HepG2 (cell line): Measurements from ENCODE around the gene GALR3. TPM values are rescaled to one million over a fixed set of nuclear protein-coding genes. Genes with fewer than 3 reads are reported as not detected.
A peak's percentile ranks its signal among the peaks of the same experiment; 100 is the strongest.

Source experiments
- GABPB1 ChIP-seq: IDR thresholded peaks from 2 replicates; pipeline ENCODE4 v1.6.1; 2016; ENCODE audit warnings: mild to moderate bottlenecking, missing genetic modification reagents, moderate library complexity, missing compliant biosample characterization
- GLI4 ChIP-seq: sonication (generic); formaldehyde crosslinking; IDR thresholded peaks from 2 replicates; pipeline ENCODE4 v1.5.1; 2020; ENCODE audit warnings: missing genetic modification reagents, mild to moderate bottlenecking, moderate library complexity, borderline replicate concordance
- HES4 ChIP-seq: sonication (generic); formaldehyde crosslinking; IDR thresholded peaks from 2 replicates; pipeline ENCODE4 v1.9.0; 2021; ENCODE audit warnings: mild to moderate bottlenecking, missing genetic modification reagents, borderline replicate concordance
- HOXA3 ChIP-seq: sonication (generic); formaldehyde crosslinking; IDR thresholded peaks from 2 replicates; pipeline ENCODE4 v1.5.0; 2020; ENCODE audit warnings: missing genetic modification reagents
- MEIS2 ChIP-seq: sonication (generic); formaldehyde crosslinking; IDR thresholded peaks from 2 replicates; pipeline ENCODE4 v1.9.0; 2021; ENCODE audit warnings: mild to moderate bottlenecking, missing genetic modification reagents
- NCOA5 ChIP-seq: sonication (generic); formaldehyde crosslinking; IDR thresholded peaks from 2 replicates; pipeline ENCODE4 v1.4.0; 2020; ENCODE audit warnings: missing genetic modification reagents
- NONO ChIP-seq, 2 experiments: fragments of 450-650 bp in 1 of 2; sonication (generic) in 1 of 2; formaldehyde crosslinking in 1 of 2; IDR thresholded peaks in 1 of 2; conservative IDR thresholded peaks in 1 of 2; 2 replicates each; pipeline versions ENCODE4 v1.6.1 to v1.8.0; 2017 to 2022; ENCODE audit warnings: mild to moderate bottlenecking in 1 of 2, missing genetic modification reagents in 1 of 2, moderate library complexity in 1 of 2
- ONECUT2 ChIP-seq: sonication (generic); formaldehyde crosslinking; IDR thresholded peaks from 2 replicates; pipeline ENCODE4 v1.4.0; 2020; ENCODE audit warnings: missing genetic modification reagents
- PTBP1 ChIP-seq: fragments of 200-400 bp; formaldehyde crosslinking; IDR thresholded peaks from 2 replicates; pipeline ENCODE4 v1.6.1; 2018; ENCODE audit warnings: low read length, low read depth; ENCODE audit not compliant: poor library complexity, severe bottlenecking
- SAP130 ChIP-seq: IDR thresholded peaks from 2 replicates; pipeline ENCODE4 v1.6.1; 2016; ENCODE audit warnings: low read depth
- SKI ChIP-seq: fragments of 450-650 bp; IDR thresholded peaks from one replicate; pipeline ENCODE4 v1.6.1; 2018; ENCODE audit warnings: mild to moderate bottlenecking; ENCODE audit not compliant: partially characterized antibody
- ZBTB7A ChIP-seq: sonication (generic); formaldehyde crosslinking; IDR thresholded peaks from 2 replicates; pipeline ENCODE4 v1.8.0; 2022; ENCODE audit warnings: mild to moderate bottlenecking, missing genetic modification reagents
- ZBTB7B ChIP-seq: sonication (generic); formaldehyde crosslinking; IDR thresholded peaks from 2 replicates; pipeline ENCODE4 v1.4.0; 2020; ENCODE audit warnings: missing genetic modification reagents
- ZC3H13 ChIP-seq: sonication (generic); formaldehyde crosslinking; IDR thresholded peaks from 2 replicates; pipeline ENCODE4 v1.8.1; 2023; ENCODE audit warnings: mild to moderate bottlenecking, missing genetic modification reagents, moderate library complexity
- ZNF160 ChIP-seq: sonication (generic); formaldehyde crosslinking; IDR thresholded peaks from 2 replicates; pipeline ENCODE4 v1.8.0; 2022; ENCODE audit warnings: mild to moderate bottlenecking, inconsistent platforms, missing genetic modification reagents
- ZNF232 ChIP-seq: sonication (generic); formaldehyde crosslinking; IDR thresholded peaks from 2 replicates; pipeline ENCODE4 v1.4.0; 2020; ENCODE audit warnings: missing genetic modification reagents, borderline replicate concordance
- ZNF614 ChIP-seq: IDR thresholded peaks from 2 replicates; pipeline ENCODE4 v1.6.1; 2018; ENCODE audit warnings: missing biosample characterization, missing genetic modification reagents, inconsistent platforms, borderline replicate concordance
- ZNF616 ChIP-seq: sonication (generic); formaldehyde crosslinking; IDR thresholded peaks from 2 replicates; pipeline ENCODE4 v1.5.0; 2020; ENCODE audit warnings: low read depth, mild to moderate bottlenecking, missing genetic modification reagents
- ZNF746 ChIP-seq: sonication (generic); formaldehyde crosslinking; IDR thresholded peaks from 2 replicates; pipeline ENCODE4 v1.8.0; 2022; ENCODE audit warnings: mild to moderate bottlenecking, missing genetic modification reagents
- ZZZ3 ChIP-seq: sonication (generic); formaldehyde crosslinking; IDR thresholded peaks from 2 replicates; pipeline ENCODE4 v1.4.0; 2020; ENCODE audit warnings: missing genetic modification reagents, mild to moderate bottlenecking, borderline replicate concordance
- polyA plus RNA-seq, 8 experiments: library from polyadenylated mRNA; depleted of rRNA in 3 of 8; stranded (reverse) in 7 of 8; unstranded in 1 of 8; fragments of >200 nt; fragmentation: Illumina TruSeq in 4 of 8; extraction: Trizol in 4 of 8; gene quantifications; 2 replicates each; pipeline versions ENCODE4 v1.2.1 to v1.2.3, GENCODE V29; 2011 to 2016; ENCODE audit warnings: low read depth in 4 of 8, missing spikeins in 1 of 8, mixed read lengths in 1 of 8; ENCODE audit not compliant: insufficient read depth in 1 of 8
- total RNA-seq, 5 experiments: library from RNA; depleted of rRNA; stranded (reverse); fragments of >200 nt; fragmentation: Illumina TruSeq; extraction: Trizol; gene quantifications; 2 replicates each; pipeline ENCODE4 v1.2.3, GENCODE V29; 2016; ENCODE audit warnings: low read depth in 1 of 5
- TF ChIP-seq, protein P1 (sequence below): sonication (generic); formaldehyde crosslinking; IDR thresholded peaks from 2 replicates; pipeline ENCODE4 v1.4.0; 2020; ENCODE audit warnings: mild to moderate bottlenecking, missing genetic modification reagents
- TF ChIP-seq, protein P2 (sequence below): IDR thresholded peaks from 2 replicates; pipeline ENCODE4 v1.4.0; 2020; ENCODE audit warnings: mild to moderate bottlenecking, missing genetic modification reagents
- TF ChIP-seq, protein P3 (sequence below): sonication (generic); formaldehyde crosslinking; IDR thresholded peaks from 2 replicates; pipeline ENCODE4 v1.5.0; 2020; ENCODE audit warnings: mild to moderate bottlenecking, missing genetic modification reagents, moderate library complexity

The GALR3 gene
- total and polyA plus RNA-seq, 2 of the 13 experiments (the other 11 are each of a cell fraction or from before 2014, with no cell fraction given): 0.13 TPM; not detected in 1

DNA sequence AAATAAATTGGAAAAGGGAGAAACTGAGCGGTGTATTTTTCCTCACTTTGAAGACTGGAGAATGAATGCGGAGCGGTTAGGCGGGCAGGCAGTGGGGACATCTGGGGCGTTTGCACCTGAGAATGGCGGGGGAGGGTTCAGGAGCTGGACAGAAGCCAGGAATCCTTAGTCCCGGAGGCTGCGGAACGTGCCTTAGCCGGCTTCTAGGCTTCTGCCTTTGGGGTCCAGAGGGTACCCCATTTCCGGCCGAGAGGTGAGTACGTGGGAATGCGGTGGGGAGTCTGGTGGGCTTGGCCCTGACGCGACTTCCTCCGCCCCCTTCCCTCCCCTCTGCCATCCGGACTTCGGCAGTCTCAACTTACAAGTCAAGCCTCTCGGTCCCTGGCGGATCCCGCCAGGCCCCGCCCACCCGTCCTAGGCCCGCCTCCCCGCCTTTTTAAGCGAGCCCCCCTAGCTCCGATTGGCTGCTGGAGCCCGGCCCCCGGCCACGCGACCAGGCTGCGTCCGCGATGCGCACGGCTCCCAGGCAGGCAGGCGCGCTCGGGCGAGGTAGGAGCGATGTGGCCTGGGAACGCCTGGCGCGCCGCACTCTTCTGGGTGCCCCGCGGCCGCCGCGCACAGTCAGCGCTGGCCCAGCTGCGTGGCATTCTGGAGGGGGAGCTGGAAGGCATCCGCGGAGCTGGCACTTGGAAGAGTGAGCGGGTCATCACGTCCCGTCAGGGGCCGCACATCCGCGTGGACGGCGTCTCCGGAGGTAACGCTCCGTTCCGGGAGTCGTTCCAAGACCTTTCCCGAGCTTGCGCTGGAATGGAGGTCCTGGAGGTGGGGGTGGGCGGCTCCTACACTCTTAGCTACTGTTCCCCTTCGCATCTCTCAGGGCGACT, 15.5 kb upstream of the GALR3 start, which contains the start of gene GCAT (continued):
- TF ChIP-seq, protein P1, sequence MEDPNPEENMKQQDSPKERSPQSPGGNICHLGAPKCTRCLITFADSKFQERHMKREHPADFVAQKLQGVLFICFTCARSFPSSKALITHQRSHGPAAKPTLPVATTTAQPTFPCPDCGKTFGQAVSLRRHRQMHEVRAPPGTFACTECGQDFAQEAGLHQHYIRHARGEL (CRISPR knock-in tag): 0 out of 2 replicates have a peak, but pooled peaks have one; percentile 54
- TF ChIP-seq ONECUT2 (CRISPR knock-in tag): no peak
- TF ChIP-seq ZNF232: 0 out of 2 replicates have a peak, but pooled peaks have one; percentile 14
- TF ChIP-seq GABPB1 (CRISPR knock-in tag): peak; percentile 83
- TF ChIP-seq, protein P2, sequence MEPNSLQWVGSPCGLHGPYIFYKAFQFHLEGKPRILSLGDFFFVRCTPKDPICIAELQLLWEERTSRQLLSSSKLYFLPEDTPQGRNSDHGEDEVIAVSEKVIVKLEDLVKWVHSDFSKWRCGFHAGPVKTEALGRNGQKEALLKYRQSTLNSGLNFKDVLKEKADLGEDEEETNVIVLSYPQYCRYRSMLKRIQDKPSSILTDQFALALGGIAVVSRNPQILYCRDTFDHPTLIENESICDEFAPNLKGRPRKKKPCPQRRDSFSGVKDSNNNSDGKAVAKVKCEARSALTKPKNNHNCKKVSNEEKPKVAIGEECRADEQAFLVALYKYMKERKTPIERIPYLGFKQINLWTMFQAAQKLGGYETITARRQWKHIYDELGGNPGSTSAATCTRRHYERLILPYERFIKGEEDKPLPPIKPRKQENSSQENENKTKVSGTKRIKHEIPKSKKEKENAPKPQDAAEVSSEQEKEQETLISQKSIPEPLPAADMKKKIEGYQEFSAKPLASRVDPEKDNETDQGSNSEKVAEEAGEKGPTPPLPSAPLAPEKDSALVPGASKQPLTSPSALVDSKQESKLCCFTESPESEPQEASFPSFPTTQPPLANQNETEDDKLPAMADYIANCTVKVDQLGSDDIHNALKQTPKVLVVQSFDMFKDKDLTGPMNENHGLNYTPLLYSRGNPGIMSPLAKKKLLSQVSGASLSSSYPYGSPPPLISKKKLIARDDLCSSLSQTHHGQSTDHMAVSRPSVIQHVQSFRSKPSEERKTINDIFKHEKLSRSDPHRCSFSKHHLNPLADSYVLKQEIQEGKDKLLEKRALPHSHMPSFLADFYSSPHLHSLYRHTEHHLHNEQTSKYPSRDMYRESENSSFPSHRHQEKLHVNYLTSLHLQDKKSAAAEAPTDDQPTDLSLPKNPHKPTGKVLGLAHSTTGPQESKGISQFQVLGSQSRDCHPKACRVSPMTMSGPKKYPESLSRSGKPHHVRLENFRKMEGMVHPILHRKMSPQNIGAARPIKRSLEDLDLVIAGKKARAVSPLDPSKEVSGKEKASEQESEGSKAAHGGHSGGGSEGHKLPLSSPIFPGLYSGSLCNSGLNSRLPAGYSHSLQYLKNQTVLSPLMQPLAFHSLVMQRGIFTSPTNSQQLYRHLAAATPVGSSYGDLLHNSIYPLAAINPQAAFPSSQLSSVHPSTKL (CRISPR knock-in tag): peak; percentile 45
- TF ChIP-seq NCOA5: peak; percentile 39; the same call in 1 of the 2 replicates
- 0 out of 2 replicates have a peak, but pooled peaks have one; percentile 67 for TF ChIP-seq ZNF160 (CRISPR knock-in tag)
- peak; percentile 89; the same call in 1 of the 2 replicates for TF ChIP-seq SAP130 (CRISPR knock-in tag)
- TF ChIP-seq NONO (IDR thresholded peaks at IDR 0.05): no peak
- TF ChIP-seq NONO (CRISPR knock-in tag; conservative IDR thresholded peaks at IDR 0.05): peak; percentile 75; the same call in 1 of the 2 replicates
- peak; percentile 27 for TF ChIP-seq PTBP1
- peak; percentile 100 for TF ChIP-seq ZC3H13
- no peak for TF ChIP-seq ZZZ3 (CRISPR knock-in tag)
- peak; percentile 85 for TF ChIP-seq MEIS2 (CRISPR knock-in tag)
- TF ChIP-seq HOXA3 (CRISPR knock-in tag): peak; percentile 51
- TF ChIP-seq, protein P3, sequence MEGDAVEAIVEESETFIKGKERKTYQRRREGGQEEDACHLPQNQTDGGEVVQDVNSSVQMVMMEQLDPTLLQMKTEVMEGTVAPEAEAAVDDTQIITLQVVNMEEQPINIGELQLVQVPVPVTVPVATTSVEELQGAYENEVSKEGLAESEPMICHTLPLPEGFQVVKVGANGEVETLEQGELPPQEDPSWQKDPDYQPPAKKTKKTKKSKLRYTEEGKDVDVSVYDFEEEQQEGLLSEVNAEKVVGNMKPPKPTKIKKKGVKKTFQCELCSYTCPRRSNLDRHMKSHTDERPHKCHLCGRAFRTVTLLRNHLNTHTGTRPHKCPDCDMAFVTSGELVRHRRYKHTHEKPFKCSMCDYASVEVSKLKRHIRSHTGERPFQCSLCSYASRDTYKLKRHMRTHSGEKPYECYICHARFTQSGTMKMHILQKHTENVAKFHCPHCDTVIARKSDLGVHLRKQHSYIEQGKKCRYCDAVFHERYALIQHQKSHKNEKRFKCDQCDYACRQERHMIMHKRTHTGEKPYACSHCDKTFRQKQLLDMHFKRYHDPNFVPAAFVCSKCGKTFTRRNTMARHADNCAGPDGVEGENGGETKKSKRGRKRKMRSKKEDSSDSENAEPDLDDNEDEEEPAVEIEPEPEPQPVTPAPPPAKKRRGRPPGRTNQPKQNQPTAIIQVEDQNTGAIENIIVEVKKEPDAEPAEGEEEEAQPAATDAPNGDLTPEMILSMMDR: peak; percentile 5; the same call in 1 of the 2 replicates
- no peak for TF ChIP-seq GLI4 (CRISPR knock-in tag)
- TF ChIP-seq SKI: peak; percentile 8
- TF ChIP-seq ZNF616 (CRISPR knock-in tag): 0 out of 2 replicates have a peak, but pooled peaks have one; percentile 18
- TF ChIP-seq ZBTB7B: peak; percentile 96
- TF ChIP-seq ZBTB7A (CRISPR knock-in tag): 0 out of 2 replicates have a peak, but pooled peaks have one; percentile 28
- peak; percentile 66; the same call in 1 of the 2 replicates for TF ChIP-seq ZNF746 (CRISPR knock-in tag)
- peak; percentile 77; the same call in 1 of the 2 replicates for TF ChIP-seq HES4
- TF ChIP-seq ZNF614 (CRISPR knock-in tag): 0 out of 2 replicates have a peak, but pooled peaks have one; percentile 64
